Astrocyte (in vitro differentiated cells and primary cell): ENCODE data around the gene NKAIN1. TPM values are rescaled to one million over a fixed set of nuclear protein-coding genes. Genes with fewer than 3 reads are reported as not detected.

ENCODE experiments used
- DNase-seq: peaks from one replicate; pipeline ENCODE4 v3.0.0-alpha.2; 2010; ENCODE audit warnings: low read depth
- FAIRE-seq: peaks from 2 replicates; lab custom pipeline; 2011; peaks lifted over from hg19 to GRCh38; lab: Jason Lieb, UNC
- H2AFZ ChIP-seq: 2 replicates; pipeline ENCODE4 v1.6.0; 2012; ENCODE audit warnings: low read depth, low read length, inconsistent platforms
- H3K27ac ChIP-seq: 2 replicates; pipeline ENCODE4 v1.5.1; 2011; ENCODE audit warnings: low read depth, low read length, inconsistent platforms
- H3K27me3 ChIP-seq: 2 replicates; pipeline ENCODE4 v1.6.0; 2011; ENCODE audit warnings: low read length, inconsistent platforms; ENCODE audit not compliant: insufficient read depth
- H3K36me3 ChIP-seq: 2 replicates; pipeline ENCODE4 v1.5.1; 2011; ENCODE audit warnings: low read length, inconsistent platforms; ENCODE audit not compliant: insufficient read depth
- H3K4me1 ChIP-seq: 2 replicates; pipeline ENCODE4 v1.5.1; 2011; ENCODE audit warnings: low read length, inconsistent platforms; ENCODE audit not compliant: insufficient read depth
- H3K4me2 ChIP-seq: 2 replicates; pipeline ENCODE4 v1.6.0; 2012; ENCODE audit warnings: low read length, inconsistent platforms
- H3K4me3 ChIP-seq: 2 replicates; pipeline ENCODE4 v1.5.1; 2011; ENCODE audit warnings: low read depth, mild to moderate bottlenecking, low read length, inconsistent platforms; ENCODE audit not compliant: insufficient read depth
- H3K79me2 ChIP-seq: 2 replicates; pipeline ENCODE4 v1.6.0; 2012; ENCODE audit warnings: mild to moderate bottlenecking, low read length, inconsistent platforms; ENCODE audit not compliant: insufficient read depth
- H3K9ac ChIP-seq: 2 replicates; pipeline ENCODE4 v1.6.0; 2012; ENCODE audit warnings: mild to moderate bottlenecking, low read length, inconsistent platforms
- H3K9me3 ChIP-seq: 2 replicates; pipeline ENCODE4 v1.5.1; 2012; ENCODE audit warnings: low read depth, mild to moderate bottlenecking, low read length, inconsistent platforms; ENCODE audit not compliant: insufficient read depth
- H4K20me1 ChIP-seq: 2 replicates; pipeline ENCODE4 v1.6.0; 2012; ENCODE audit warnings: low read length, inconsistent platforms; ENCODE audit not compliant: insufficient read depth
- H3K27ac Mint-ChIP-seq: one replicate; pipeline ENCODE4 v1.8.0; 2021; ENCODE audit warnings: mild to moderate bottlenecking, mixed read lengths; ENCODE audit not compliant: unreplicated experiment
- H3K27me3 Mint-ChIP-seq: one replicate; pipeline ENCODE4 v1.8.0; 2021; ENCODE audit warnings: low read depth, mixed read lengths; ENCODE audit not compliant: unreplicated experiment
- H3K36me3 Mint-ChIP-seq: one replicate; pipeline ENCODE4 v1.8.0; 2021; ENCODE audit warnings: low read depth, mixed read lengths; ENCODE audit not compliant: unreplicated experiment
- H3K4me1 Mint-ChIP-seq: one replicate; pipeline ENCODE4 v1.8.0; 2021; ENCODE audit warnings: low read depth, mixed read lengths; ENCODE audit not compliant: unreplicated experiment
- H3K4me3 Mint-ChIP-seq: one replicate; pipeline ENCODE4 v1.8.0; 2021; ENCODE audit warnings: mild to moderate bottlenecking, moderate library complexity, mixed read lengths; ENCODE audit not compliant: unreplicated experiment
- H3K9me3 Mint-ChIP-seq: one replicate; pipeline ENCODE4 v1.8.0; 2021; ENCODE audit warnings: mild to moderate bottlenecking, mixed read lengths; ENCODE audit not compliant: unreplicated experiment
- CTCF ChIP-seq: IDR thresholded peaks from 2 replicates; pipeline ENCODE4 v1.5.1; 2011; ENCODE audit warnings: low read depth, mild to moderate bottlenecking, inconsistent platforms, low read length, moderate library complexity; ENCODE audit not compliant: insufficient read depth
- EZH2 ChIP-seq: IDR thresholded peaks from 2 replicates; pipeline ENCODE4 v1.6.1; 2012; ENCODE audit warnings: mild to moderate bottlenecking, low read length, inconsistent platforms; ENCODE audit not compliant: insufficient read depth
- total RNA-seq: library from RNA; stranded (reverse); gene quantifications from 2 replicates; pipeline ENCODE4 v1.2.1, GENCODE V29; 2021

The NKAIN1 gene
- total RNA-seq, 1 donor from 2014 or later = 5.6 TPM

- H3K27me3 ChIP-seq = no peaks in the 10 kb centered on the region
- H2AFZ ChIP-seq = no peak overlapping the region
- H4K20me1 ChIP-seq = peaks cover 4% of the 10 kb centered on the region
- no peak overlapping the region for H3K4me2 ChIP-seq
- TF ChIP-seq EZH2 = no peak
- no peak for TF ChIP-seq CTCF
- H3K9me3 ChIP-seq = no peaks in the 10 kb centered on the region
- no peaks in the 10 kb centered on the region for H3K79me2 ChIP-seq
- no peak overlapping the region for H3K9ac ChIP-seq
- Mint-ChIP-seq H3K4me3 (no peak overlapping the region), H3K36me3 (peaks cover 7% of the 10 kb centered on the region), H3K27me3 (no peaks in the 10 kb centered on the region), H3K9me3 (no peaks in the 10 kb centered on the region), H3K27ac (no peak overlapping the region), H3K4me1 (peaks cover 9% of the 10 kb centered on the region)
- H3K4me3 ChIP-seq = no peak overlapping the region
- no peak for DNase-seq
- no peak for FAIRE-seq
- peaks cover 52% of the 10 kb centered on the region for H3K36me3 ChIP-seq
- H3K27ac ChIP-seq = no peak overlapping the region
- no peaks in the 10 kb centered on the region for H3K4me1 ChIP-seq
Measured at GRCh38 chr1:31261916-31262315, 22.2 kb upstream of the NKAIN1 start.

GRCh38 chr1:31259746-31260145 is 20.1 kb upstream of the NKAIN1 start:
- Histone ChIP-seq H3K4me1 (no peaks in the 10 kb centered on the region), H3K27ac (no peak overlapping the region), H3K9ac (no peak overlapping the region), H3K27me3 (no peaks in the 10 kb centered on the region), H3K4me2 (no peak overlapping the region), H4K20me1 (no peaks in the 10 kb centered on the region), H3K4me3 (no peak overlapping the region), H3K9me3 (no peaks in the 10 kb centered on the region), H3K79me2 (no peaks in the 10 kb centered on the region), H2AFZ (no peak overlapping the region), H3K36me3 (peaks cover 42% of the 10 kb centered on the region)
- no peak overlapping the region for H3K4me3 Mint-ChIP-seq
- no peaks in the 10 kb centered on the region for H3K9me3 Mint-ChIP-seq
- no peaks in the 10 kb centered on the region for H3K27me3 Mint-ChIP-seq
- DNase-seq = no peak
- H3K4me1 Mint-ChIP-seq = no peaks in the 10 kb centered on the region
- TF ChIP-seq EZH2 = no peak
- no peak overlapping the region for H3K27ac Mint-ChIP-seq
- FAIRE-seq = no peak
- peaks cover 5% of the 10 kb centered on the region for H3K36me3 Mint-ChIP-seq

- H3K4me3 ChIP-seq = no peak overlapping the region
- DNase-seq (no peak), FAIRE-seq (no peak)
- TF ChIP-seq EZH2 (no peak), CTCF (no peak)
- Mint-ChIP-seq H3K27me3 (no peaks in the 10 kb centered on the region), H3K9me3 (no peaks in the 10 kb centered on the region), H3K4me3 (no peak overlapping the region), H3K4me1 (no peaks in the 10 kb centered on the region), H3K27ac (no peak overlapping the region), H3K36me3 (peaks cover 5% of the 10 kb centered on the region)
- H3K79me2 ChIP-seq = no peaks in the 10 kb centered on the region
- no peak overlapping the region for H3K9ac ChIP-seq
- no peaks in the 10 kb centered on the region for H3K4me1 ChIP-seq
- H2AFZ ChIP-seq = no peak overlapping the region
- H3K36me3 ChIP-seq = peaks cover 32% of the 10 kb centered on the region
- H4K20me1 ChIP-seq = no peaks in the 10 kb centered on the region
- H3K27me3 ChIP-seq = no peaks in the 10 kb centered on the region
- H3K4me2 ChIP-seq = no peak overlapping the region
- H3K9me3 ChIP-seq = no peaks in the 10 kb centered on the region
- H3K27ac ChIP-seq = no peak overlapping the region
Measured at GRCh38 chr1:31258581-31258980, 18.9 kb upstream of the NKAIN1 start.
